ENCODE measurements around the gene MB. TPM values are rescaled to one million over a fixed set of nuclear protein-coding genes. Genes with fewer than 3 reads are reported as not detected.

Gene MB
- polyA plus RNA-seq, 2 of the 4 experiments (the other 2 are of a cell fraction), result 6.9 to 12.1 TPM

DNA sequence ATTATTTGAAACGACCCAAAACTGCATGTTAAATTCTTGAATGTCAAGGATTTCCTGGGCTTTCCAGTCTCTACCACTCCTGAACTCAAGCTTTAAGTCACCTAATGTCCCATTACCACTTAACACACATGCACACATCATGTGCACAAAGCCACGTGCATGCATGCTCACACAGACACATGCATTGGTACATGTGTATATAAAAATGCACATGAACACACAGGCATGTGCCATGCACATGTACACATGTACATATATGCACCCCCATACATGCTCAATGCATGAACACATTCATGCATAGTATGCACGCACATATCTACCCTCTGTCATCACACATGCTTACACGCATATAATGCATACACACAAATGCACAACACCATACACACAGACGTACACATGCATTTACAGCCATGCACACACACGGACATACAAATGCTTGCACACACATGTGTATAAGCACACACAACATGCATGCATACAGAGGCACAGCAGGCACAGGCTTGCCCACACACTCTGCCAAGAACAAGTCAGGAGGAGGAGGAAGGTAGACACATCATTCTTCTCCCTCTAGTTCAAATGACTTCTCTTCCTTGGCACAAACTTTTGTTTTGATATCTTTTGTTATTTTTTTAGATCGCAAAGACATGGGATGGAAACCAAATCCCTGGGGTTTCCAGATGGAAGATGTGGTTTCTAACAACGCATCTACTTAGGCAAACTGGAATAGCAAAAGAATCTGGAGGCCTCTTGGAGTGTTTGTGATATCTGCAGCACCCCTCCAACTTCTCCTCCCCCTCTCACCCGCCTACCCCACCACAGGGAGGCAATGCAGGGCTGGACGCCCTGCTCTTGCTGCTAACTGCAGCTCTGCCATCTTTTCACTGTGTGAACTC lies 51.9 kb downstream of the MB start:
- Histone ChIP-seq H3K4me2 (no peak overlapping the region), H3K27ac (no peak overlapping the region), H3K9me3 (no peaks in the 10 kb centered on the region), H3K4me1 (peaks cover 35% of the 10 kb centered on the region), H3K4me3 (no peak overlapping the region)
- FAIRE-seq, result no peak
- no peak for TF ChIP-seq HOXB13 (CRISPR knock-in tag; IDR thresholded peaks at IDR 0.05; ENCODE audit: low read depth)
- TF ChIP-seq, protein P1, sequence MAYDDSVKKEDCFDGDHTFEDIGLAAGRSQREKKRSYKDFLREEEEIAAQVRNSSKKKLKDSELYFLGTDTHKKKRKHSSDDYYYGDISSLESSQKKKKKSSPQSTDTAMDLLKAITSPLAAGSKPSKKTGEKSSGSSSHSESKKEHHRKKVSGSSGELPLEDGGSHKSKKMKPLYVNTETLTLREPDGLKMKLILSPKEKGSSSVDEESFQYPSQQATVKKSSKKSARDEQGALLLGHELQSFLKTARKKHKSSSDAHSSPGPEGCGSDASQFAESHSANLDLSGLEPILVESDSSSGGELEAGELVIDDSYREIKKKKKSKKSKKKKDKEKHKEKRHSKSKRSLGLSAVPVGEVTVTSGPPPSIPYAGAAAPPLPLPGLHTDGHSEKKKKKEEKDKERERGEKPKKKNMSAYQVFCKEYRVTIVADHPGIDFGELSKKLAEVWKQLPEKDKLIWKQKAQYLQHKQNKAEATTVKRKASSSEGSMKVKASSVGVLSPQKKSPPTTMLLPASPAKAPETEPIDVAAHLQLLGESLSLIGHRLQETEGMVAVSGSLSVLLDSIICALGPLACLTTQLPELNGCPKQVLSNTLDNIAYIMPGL (CRISPR knock-in tag; IDR thresholded peaks at IDR 0.05; ENCODE audit: borderline replicate concordance), result no peak
- no peak for TF ChIP-seq POLR2AphosphoS2 (conservative IDR thresholded peaks at IDR 0.05; ENCODE audit: low read length)
- TF ChIP-seq, protein P2, sequence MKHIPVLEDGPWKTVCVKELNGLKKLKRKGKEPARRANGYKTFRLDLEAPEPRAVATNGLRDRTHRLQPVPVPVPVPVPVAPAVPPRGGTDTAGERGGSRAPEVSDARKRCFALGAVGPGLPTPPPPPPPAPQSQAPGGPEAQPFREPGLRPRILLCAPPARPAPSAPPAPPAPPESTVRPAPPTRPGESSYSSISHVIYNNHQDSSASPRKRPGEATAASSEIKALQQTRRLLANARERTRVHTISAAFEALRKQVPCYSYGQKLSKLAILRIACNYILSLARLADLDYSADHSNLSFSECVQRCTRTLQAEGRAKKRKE (CRISPR knock-in tag; IDR thresholded peaks at IDR 0.05; ENCODE audit: low read depth), result no peak
- no peak for TF ChIP-seq TP53 (CRISPR knock-in tag; IDR thresholded peaks at IDR 0.05)
- no peak for TF ChIP-seq MAFK (IDR thresholded peaks at IDR 0.05; ENCODE audit: partially characterized antibody)
- TF ChIP-seq CBX8 (IDR thresholded peaks at IDR 0.05), result no peak
- TF ChIP-seq FOSL2 (IDR thresholded peaks at IDR 0.05), result no peak
- TF ChIP-seq FOSL2 (CRISPR knock-in tag; IDR thresholded peaks at IDR 0.05), result no peak
- TF ChIP-seq REST (IDR thresholded peaks at IDR 0.05), result no peak
- TF ChIP-seq CHD2 (IDR thresholded peaks at IDR 0.05; ENCODE audit: low read length, partially characterized antibody), result no peak
- no peak for TF ChIP-seq HOXB5 (CRISPR knock-in tag; IDR thresholded peaks at IDR 0.05)
- no peak for TF ChIP-seq TFCP2L1 (CRISPR knock-in tag; IDR thresholded peaks at IDR 0.05)
- no peak for TF ChIP-seq E2F6 (IDR thresholded peaks at IDR 0.05; ENCODE audit: borderline replicate concordance, low read depth)
- DNase-seq (ENCODE audit: low read depth in 1 of 2, low spot score in 1 of 2), result no peak
- WGBS (ENCODE audit: missing lambda C conversion rate), result 72% methylated on average over 10 of the region's 10 CpGs
- ChIA-PET CTCF (interaction anchor here (1.7 to 2.3 kb wide), 2 partner anchors 17 to 18 kb away, joined by 5 to 9 read pairs; no protein-coding TSS in a partner anchor), POLR2A (no interaction called here)
- no peak for ATAC-seq

- H3K27ac ChIP-seq, result peak overlapping the region; percentile 24 to 90; a peak in 3 of 6 replicates
- peaks cover 21% of the 10 kb centered on the region for H3K4me1 ChIP-seq
- CTCF ChIA-PET, result interaction anchor here (2.3 kb wide), 1 partner anchor 19 kb away, joined by 9 read pairs; no protein-coding TSS in a partner anchor
- peak overlapping the region; percentile 7; the same call in 1 of the 3 replicates for H3K4me2 ChIP-seq
- FAIRE-seq (no peak), DNase-seq (ENCODE audit: low read depth in 1 of 2, low spot score in 1 of 2) (no peak), ATAC-seq (no peak)
- H3K4me3 ChIP-seq, result no peak overlapping the region
- POLR2A ChIA-PET, result no interaction called here
- H3K9me3 ChIP-seq, result 0 out of 3 replicates have a peak, but pooled peaks cover 4% of the 10 kb centered on the region
- 82% methylated on average over 7 of the region's 7 CpGs for WGBS (ENCODE audit: missing lambda C conversion rate)
- TF ChIP-seq, protein P1 (CRISPR knock-in tag; IDR thresholded peaks at IDR 0.05; ENCODE audit: borderline replicate concordance), result no peak
- TF ChIP-seq PHF8 (IDR thresholded peaks at IDR 0.05; ENCODE audit: borderline replicate concordance, low read depth) (no peak), ZNF302 (CRISPR knock-in tag; IDR thresholded peaks at IDR 0.05) (no peak), NR3C1 (IDR thresholded peaks at IDR 0.05) (no peak), EP300 (IDR thresholded peaks at IDR 0.05) (no peak), RNF2 (IDR thresholded peaks at IDR 0.05; ENCODE audit: borderline replicate concordance, low read depth) (no peak), JUN (IDR thresholded peaks at IDR 0.05) (no peak), GATA3 (IDR thresholded peaks at IDR 0.05; ENCODE audit: borderline replicate concordance) (no peak), CEBPB (IDR thresholded peaks at IDR 0.05) (no peak), RARB (CRISPR knock-in tag; IDR thresholded peaks at IDR 0.05) (no peak), MAFK (IDR thresholded peaks at IDR 0.05; ENCODE audit: partially characterized antibody) (no peak), ESRRA (IDR thresholded peaks at IDR 0.05; ENCODE audit: borderline replicate concordance, low read length) (no peak), BHLHE40 (IDR thresholded peaks at IDR 0.05; ENCODE audit: low read depth, low read length) (no peak), CHD4 (IDR thresholded peaks at IDR 0.05; ENCODE audit: borderline replicate concordance) (no peak)
- TF ChIP-seq, protein P2 (CRISPR knock-in tag; IDR thresholded peaks at IDR 0.05; ENCODE audit: low read depth), result no peak
Measured at GRCh38 chr22:35563211-35563610, 53.9 kb downstream of the MB start.
